HEK293 (cell line): ENCODE measurements around the gene BACH2.

Source experiments
- CTCF ChIA-PET: fragments of 350-600 bp; formaldehyde crosslinking; extraction: SDS; loops from one replicate; lab custom pipeline; 2021; ENCODE audit warnings: antibody characterized with exemption; lab: Yijun Ruan, JAX
- POLR2A ChIA-PET: fragments of 300-600 bp; formaldehyde crosslinking; extraction: SDS; loops from one replicate; lab custom pipeline; 2020; ENCODE audit warnings: antibody characterized with exemption, inconsistent platforms; lab: Yijun Ruan, JAX
- H3K27ac ChIP-seq: fragments of 200-500 bp; sonication (Bioruptor generic); 2 replicates; pipeline ENCODE4 v1.5.1; 2014; ENCODE audit warnings: low read depth, low read length, control low read depth, inconsistent platforms; ENCODE audit errors: extremely low read depth
- H3K36me3 ChIP-seq, 2 experiments: fragments of 200-500 bp in 1 of 2; sonication (Bioruptor generic) in 1 of 2; 1 replicate in 1 of 2; 2 replicates in 1 of 2; pipeline ENCODE4 v1.5.1; 2014 to 2017; ENCODE audit warnings: inconsistent platforms in 2 of 2, low read length in 2 of 2; ENCODE audit not compliant: control insufficient read depth in 2 of 2, insufficient read depth in 1 of 2
- H3K4me1 ChIP-seq: fragments of 200-500 bp; sonication (Bioruptor generic); 2 replicates; pipeline ENCODE4 v1.5.1; 2014; ENCODE audit warnings: mild to moderate bottlenecking, low read length, inconsistent platforms; ENCODE audit not compliant: control insufficient read depth, insufficient read depth
- H3K4me3 ChIP-seq: 2 replicates; pipeline ENCODE4 v1.5.1; 2011; ENCODE audit warnings: low read depth, mild to moderate bottlenecking, control low read depth, low read length, moderate library complexity
- H3K9me3 ChIP-seq: fragments of 200-500 bp; sonication (Bioruptor generic); 2 replicates; pipeline ENCODE4 v1.5.1; 2014; ENCODE audit warnings: low read depth, low read length, inconsistent platforms; ENCODE audit not compliant: control insufficient read depth, insufficient read depth
- KLF10 ChIP-seq: fragments of 450-650 bp; IDR thresholded peaks from 2 replicates; pipeline ENCODE4 v1.5.1; 2018; ENCODE audit warnings: missing biosample characterization, mild to moderate bottlenecking, missing genetic modification characterization
- SP3 ChIP-seq: fragments of 450-650 bp; formaldehyde crosslinking; IDR thresholded peaks from 2 replicates; pipeline ENCODE4 v1.5.1; 2016; ENCODE audit warnings: missing biosample characterization, missing genetic modification characterization
- ZBTB8A ChIP-seq: fragments of 450-650 bp; formaldehyde crosslinking; IDR thresholded peaks from 2 replicates; pipeline ENCODE4 v1.5.1; 2016; ENCODE audit warnings: missing biosample characterization, missing genetic modification characterization
- ZFP3 ChIP-seq: fragments of 450-650 bp; formaldehyde crosslinking; IDR thresholded peaks from 2 replicates; pipeline ENCODE4 v1.5.1; 2016; ENCODE audit warnings: low read depth, missing biosample characterization, missing genetic modification characterization
- ZFP41 ChIP-seq: fragments of 450-650 bp; formaldehyde crosslinking; IDR thresholded peaks from 2 replicates; pipeline ENCODE4 v1.5.1; 2016; ENCODE audit warnings: missing biosample characterization, missing genetic modification characterization, borderline replicate concordance
- ZNF132 ChIP-seq: fragments of 450-650 bp; formaldehyde crosslinking; IDR thresholded peaks from 2 replicates; pipeline ENCODE4 v1.5.1; 2017; ENCODE audit warnings: missing biosample characterization, missing genetic modification characterization, borderline replicate concordance
- ZNF174 ChIP-seq: fragments of 450-650 bp; formaldehyde crosslinking; IDR thresholded peaks from 2 replicates; pipeline ENCODE4 v1.5.0; 2017; ENCODE audit warnings: missing biosample characterization, mild to moderate bottlenecking, missing genetic modification characterization
- ZNF175 ChIP-seq: fragments of 450-650 bp; formaldehyde crosslinking; IDR thresholded peaks from 2 replicates; pipeline ENCODE4 v1.5.1; 2016; ENCODE audit warnings: missing biosample characterization, missing genetic modification characterization
- ZNF23 ChIP-seq: fragments of 450-650 bp; formaldehyde crosslinking; IDR thresholded peaks from 2 replicates; pipeline ENCODE4 v1.5.1; 2016; ENCODE audit warnings: missing biosample characterization, missing genetic modification characterization, borderline replicate concordance
- ZNF248 ChIP-seq: fragments of 450-650 bp; formaldehyde crosslinking; IDR thresholded peaks from 2 replicates; pipeline ENCODE4 v1.5.1; 2017; ENCODE audit warnings: missing biosample characterization, missing genetic modification characterization
- ZNF341 ChIP-seq: fragments of 450-650 bp; formaldehyde crosslinking; IDR thresholded peaks from 2 replicates; pipeline ENCODE4; 2016; ENCODE audit warnings: low read depth, missing biosample characterization, missing genetic modification characterization
- ZNF366 ChIP-seq: fragments of 450-650 bp; formaldehyde crosslinking; conservative IDR thresholded peaks from 2 replicates; pipeline ENCODE4 v1.5.1; 2016; ENCODE audit warnings: missing biosample characterization, missing genetic modification characterization
- ZNF555 ChIP-seq: fragments of 450-650 bp; formaldehyde crosslinking; conservative IDR thresholded peaks from 2 replicates; pipeline ENCODE4 v1.5.1; 2017; ENCODE audit warnings: missing biosample characterization, mild to moderate bottlenecking, missing genetic modification characterization, inconsistent platforms
- ZNF626 ChIP-seq: fragments of 450-650 bp; sonication (Bioruptor Pico); formaldehyde crosslinking; IDR thresholded peaks from 2 replicates; pipeline ENCODE4 v1.5.1; 2018; ENCODE audit warnings: missing biosample characterization, missing genetic modification characterization, inconsistent platforms
- ZNF660 ChIP-seq: fragments of 450-650 bp; IDR thresholded peaks from 2 replicates; pipeline ENCODE4 v1.5.1; 2018; ENCODE audit warnings: missing biosample characterization, mild to moderate bottlenecking, missing genetic modification characterization
- ZNF777 ChIP-seq: fragments of 450-650 bp; formaldehyde crosslinking; IDR thresholded peaks from 2 replicates; pipeline ENCODE4 v1.5.1; 2017; ENCODE audit warnings: missing biosample characterization, missing genetic modification characterization, borderline replicate concordance
- ZNF830 ChIP-seq: fragments of 450-650 bp; IDR thresholded peaks from 2 replicates; pipeline ENCODE4 v1.5.0; 2018; ENCODE audit warnings: missing biosample characterization, missing genetic modification characterization, low read depth, mild to moderate bottlenecking, moderate library complexity
- TF ChIP-seq, protein P1 (sequence below): fragments of 450-650 bp; formaldehyde crosslinking; IDR thresholded peaks from 2 replicates; pipeline ENCODE4 v1.5.1; 2016; ENCODE audit warnings: missing biosample characterization, missing genetic modification characterization
- TF ChIP-seq, protein P2 (sequence below): fragments of 450-650 bp; formaldehyde crosslinking; IDR thresholded peaks from 2 replicates; pipeline ENCODE4 v1.5.1; 2016; ENCODE audit warnings: missing biosample characterization, missing genetic modification characterization, borderline replicate concordance
- TF ChIP-seq, protein P3 (sequence below): fragments of 450-650 bp; formaldehyde crosslinking; IDR thresholded peaks from 2 replicates; pipeline ENCODE4 v1.5.1; 2016; ENCODE audit warnings: missing biosample characterization, missing genetic modification characterization, borderline replicate concordance
- TF ChIP-seq, protein P4 (sequence below): fragments of 450-650 bp; formaldehyde crosslinking; IDR thresholded peaks from 2 replicates; pipeline ENCODE4 v1.5.1; 2016; ENCODE audit warnings: missing biosample characterization, missing genetic modification characterization
- TF ChIP-seq, protein P5 (sequence below): fragments of 450-650 bp; IDR thresholded peaks from 2 replicates; pipeline ENCODE4 v1.5.1; 2018; ENCODE audit warnings: missing biosample characterization, mild to moderate bottlenecking, missing genetic modification characterization

BACH2 gene

DNA sequence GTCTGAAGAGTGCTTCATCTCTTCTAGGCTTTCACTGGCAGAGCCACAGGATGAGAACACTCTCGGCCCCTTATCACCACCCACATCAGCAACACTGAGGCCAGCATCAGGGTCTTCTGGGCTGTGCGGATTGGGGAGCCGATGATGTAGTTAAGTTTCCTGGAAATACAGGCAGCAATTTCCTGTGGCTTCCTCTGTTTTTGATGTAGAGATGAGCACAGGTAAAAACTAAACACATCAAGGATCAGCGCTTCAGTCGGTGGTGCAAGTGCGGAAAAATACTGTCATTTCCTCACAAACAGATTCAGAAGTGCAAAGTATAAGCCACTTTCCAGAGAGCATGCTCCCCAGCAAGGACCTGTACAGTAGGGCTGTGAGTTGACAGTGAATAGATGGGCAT is 62.6 kb downstream of the BACH2 start:
- Histone ChIP-seq H3K36me3 (no peaks in the 10 kb centered on the region), H3K4me3 (no peak overlapping the region)
- CTCF ChIA-PET: interaction anchor here (0.9 kb wide), 1 partner anchor 294 kb away, joined by 3 read pairs; no protein-coding TSS in a partner anchor
- TF ChIP-seq ZFP3 (tag by site-specific recombination): no peak
- no peak for TF ChIP-seq ZNF248 (tag by site-specific recombination)
- no peak for TF ChIP-seq KLF10 (tag by site-specific recombination)
- TF ChIP-seq, protein P1, sequence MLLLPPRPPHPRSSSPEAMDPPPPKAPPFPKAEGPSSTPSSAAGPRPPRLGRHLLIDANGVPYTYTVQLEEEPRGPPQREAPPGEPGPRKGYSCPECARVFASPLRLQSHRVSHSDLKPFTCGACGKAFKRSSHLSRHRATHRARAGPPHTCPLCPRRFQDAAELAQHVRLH (tag by site-specific recombination): no peak
- TF ChIP-seq ZNF175 (tag by site-specific recombination): no peak
- no peak for TF ChIP-seq ZNF626
- TF ChIP-seq SP3 (tag by site-specific recombination): no peak
- TF ChIP-seq ZNF23 (tag by site-specific recombination): no peak
- TF ChIP-seq ZFP41 (tag by site-specific recombination): no peak
- TF ChIP-seq ZNF555 (tag by site-specific recombination): no peak
- TF ChIP-seq, protein P2, sequence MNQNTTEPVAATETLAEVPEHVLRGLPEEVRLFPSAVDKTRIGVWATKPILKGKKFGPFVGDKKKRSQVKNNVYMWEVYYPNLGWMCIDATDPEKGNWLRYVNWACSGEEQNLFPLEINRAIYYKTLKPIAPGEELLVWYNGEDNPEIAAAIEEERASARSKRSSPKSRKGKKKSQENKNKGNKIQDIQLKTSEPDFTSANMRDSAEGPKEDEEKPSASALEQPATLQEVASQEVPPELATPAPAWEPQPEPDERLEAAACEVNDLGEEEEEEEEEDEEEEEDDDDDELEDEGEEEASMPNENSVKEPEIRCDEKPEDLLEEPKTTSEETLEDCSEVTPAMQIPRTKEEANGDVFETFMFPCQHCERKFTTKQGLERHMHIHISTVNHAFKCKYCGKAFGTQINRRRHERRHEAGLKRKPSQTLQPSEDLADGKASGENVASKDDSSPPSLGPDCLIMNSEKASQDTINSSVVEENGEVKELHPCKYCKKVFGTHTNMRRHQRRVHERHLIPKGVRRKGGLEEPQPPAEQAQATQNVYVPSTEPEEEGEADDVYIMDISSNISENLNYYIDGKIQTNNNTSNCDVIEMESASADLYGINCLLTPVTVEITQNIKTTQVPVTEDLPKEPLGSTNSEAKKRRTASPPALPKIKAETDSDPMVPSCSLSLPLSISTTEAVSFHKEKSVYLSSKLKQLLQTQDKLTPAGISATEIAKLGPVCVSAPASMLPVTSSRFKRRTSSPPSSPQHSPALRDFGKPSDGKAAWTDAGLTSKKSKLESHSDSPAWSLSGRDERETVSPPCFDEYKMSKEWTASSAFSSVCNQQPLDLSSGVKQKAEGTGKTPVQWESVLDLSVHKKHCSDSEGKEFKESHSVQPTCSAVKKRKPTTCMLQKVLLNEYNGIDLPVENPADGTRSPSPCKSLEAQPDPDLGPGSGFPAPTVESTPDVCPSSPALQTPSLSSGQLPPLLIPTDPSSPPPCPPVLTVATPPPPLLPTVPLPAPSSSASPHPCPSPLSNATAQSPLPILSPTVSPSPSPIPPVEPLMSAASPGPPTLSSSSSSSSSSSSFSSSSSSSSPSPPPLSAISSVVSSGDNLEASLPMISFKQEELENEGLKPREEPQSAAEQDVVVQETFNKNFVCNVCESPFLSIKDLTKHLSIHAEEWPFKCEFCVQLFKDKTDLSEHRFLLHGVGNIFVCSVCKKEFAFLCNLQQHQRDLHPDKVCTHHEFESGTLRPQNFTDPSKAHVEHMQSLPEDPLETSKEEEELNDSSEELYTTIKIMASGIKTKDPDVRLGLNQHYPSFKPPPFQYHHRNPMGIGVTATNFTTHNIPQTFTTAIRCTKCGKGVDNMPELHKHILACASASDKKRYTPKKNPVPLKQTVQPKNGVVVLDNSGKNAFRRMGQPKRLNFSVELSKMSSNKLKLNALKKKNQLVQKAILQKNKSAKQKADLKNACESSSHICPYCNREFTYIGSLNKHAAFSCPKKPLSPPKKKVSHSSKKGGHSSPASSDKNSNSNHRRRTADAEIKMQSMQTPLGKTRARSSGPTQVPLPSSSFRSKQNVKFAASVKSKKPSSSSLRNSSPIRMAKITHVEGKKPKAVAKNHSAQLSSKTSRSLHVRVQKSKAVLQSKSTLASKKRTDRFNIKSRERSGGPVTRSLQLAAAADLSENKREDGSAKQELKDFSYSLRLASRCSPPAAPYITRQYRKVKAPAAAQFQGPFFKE (tag by site-specific recombination): no peak
- TF ChIP-seq, protein P3, sequence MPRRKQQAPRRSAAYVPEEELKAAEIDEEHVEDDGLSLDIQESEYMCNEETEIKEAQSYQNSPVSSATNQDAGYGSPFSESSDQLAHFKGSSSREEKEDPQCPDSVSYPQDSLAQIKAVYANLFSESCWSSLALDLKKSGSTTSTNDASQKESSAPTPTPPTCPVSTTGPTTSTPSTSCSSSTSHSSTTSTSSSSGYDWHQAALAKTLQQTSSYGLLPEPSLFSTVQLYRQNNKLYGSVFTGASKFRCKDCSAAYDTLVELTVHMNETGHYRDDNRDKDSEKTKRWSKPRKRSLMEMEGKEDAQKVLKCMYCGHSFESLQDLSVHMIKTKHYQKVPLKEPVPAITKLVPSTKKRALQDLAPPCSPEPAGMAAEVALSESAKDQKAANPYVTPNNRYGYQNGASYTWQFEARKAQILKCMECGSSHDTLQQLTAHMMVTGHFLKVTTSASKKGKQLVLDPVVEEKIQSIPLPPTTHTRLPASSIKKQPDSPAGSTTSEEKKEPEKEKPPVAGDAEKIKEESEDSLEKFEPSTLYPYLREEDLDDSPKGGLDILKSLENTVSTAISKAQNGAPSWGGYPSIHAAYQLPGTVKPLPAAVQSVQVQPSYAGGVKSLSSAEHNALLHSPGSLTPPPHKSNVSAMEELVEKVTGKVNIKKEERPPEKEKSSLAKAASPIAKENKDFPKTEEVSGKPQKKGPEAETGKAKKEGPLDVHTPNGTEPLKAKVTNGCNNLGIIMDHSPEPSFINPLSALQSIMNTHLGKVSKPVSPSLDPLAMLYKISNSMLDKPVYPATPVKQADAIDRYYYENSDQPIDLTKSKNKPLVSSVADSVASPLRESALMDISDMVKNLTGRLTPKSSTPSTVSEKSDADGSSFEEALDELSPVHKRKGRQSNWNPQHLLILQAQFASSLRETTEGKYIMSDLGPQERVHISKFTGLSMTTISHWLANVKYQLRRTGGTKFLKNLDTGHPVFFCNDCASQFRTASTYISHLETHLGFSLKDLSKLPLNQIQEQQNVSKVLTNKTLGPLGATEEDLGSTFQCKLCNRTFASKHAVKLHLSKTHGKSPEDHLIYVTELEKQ (tag by site-specific recombination): no peak
- TF ChIP-seq ZNF777 (tag by site-specific recombination): no peak
- TF ChIP-seq, all 188 proteins: peak for 0
- Histone ChIP-seq H3K27ac (no peak overlapping the region), H3K9me3 (no peaks in the 10 kb centered on the region), H3K4me1 (peaks cover 20% of the 10 kb centered on the region)
- POLR2A ChIA-PET: no interaction called here

DNA sequence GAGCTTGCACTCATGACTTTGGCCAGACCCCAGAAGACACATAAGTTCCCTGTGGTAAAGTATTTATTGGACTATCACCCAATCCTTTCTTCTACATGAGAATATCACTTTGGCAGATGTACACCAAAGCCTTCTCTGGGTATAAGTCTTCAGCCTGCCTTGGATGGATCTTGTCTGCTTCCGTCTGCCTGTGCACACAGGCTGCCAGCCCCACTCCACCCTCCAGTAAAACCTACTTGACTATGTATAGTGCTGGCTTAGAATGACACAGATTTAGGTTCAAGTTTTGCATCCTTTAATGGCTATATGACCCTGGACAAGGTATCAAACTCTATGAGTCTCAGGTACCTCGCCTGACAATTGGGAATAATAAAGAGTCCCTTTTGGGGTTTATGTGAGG is 63.4 kb downstream of the BACH2 start:
- no peak overlapping the region for H3K4me3 ChIP-seq
- no peak overlapping the region for H3K27ac ChIP-seq
- CTCF ChIA-PET: interaction anchor here (1.3 kb wide), 1 partner anchor 11 kb away, joined by 3 read pairs; no protein-coding TSS in a partner anchor
- H3K9me3 ChIP-seq: no peaks in the 10 kb centered on the region
- POLR2A ChIA-PET: interaction anchor here (0.6 kb wide), 1 partner anchor 7 kb away, joined by 3 read pairs; no protein-coding TSS in a partner anchor
- H3K4me1 ChIP-seq: peaks cover 12% of the 10 kb centered on the region
- no peaks in the 10 kb centered on the region for H3K36me3 ChIP-seq
- TF ChIP-seq ZNF366: no peak
- TF ChIP-seq ZBTB8A (tag by site-specific recombination): no peak
- TF ChIP-seq ZNF830 (tag by site-specific recombination): no peak
- TF ChIP-seq ZNF341 (tag by site-specific recombination): no peak
- no peak for TF ChIP-seq ZNF132 (tag by site-specific recombination)
- TF ChIP-seq ZNF660: no peak
- no peak for TF ChIP-seq ZNF174 (tag by site-specific recombination)
- TF ChIP-seq, protein P4, sequence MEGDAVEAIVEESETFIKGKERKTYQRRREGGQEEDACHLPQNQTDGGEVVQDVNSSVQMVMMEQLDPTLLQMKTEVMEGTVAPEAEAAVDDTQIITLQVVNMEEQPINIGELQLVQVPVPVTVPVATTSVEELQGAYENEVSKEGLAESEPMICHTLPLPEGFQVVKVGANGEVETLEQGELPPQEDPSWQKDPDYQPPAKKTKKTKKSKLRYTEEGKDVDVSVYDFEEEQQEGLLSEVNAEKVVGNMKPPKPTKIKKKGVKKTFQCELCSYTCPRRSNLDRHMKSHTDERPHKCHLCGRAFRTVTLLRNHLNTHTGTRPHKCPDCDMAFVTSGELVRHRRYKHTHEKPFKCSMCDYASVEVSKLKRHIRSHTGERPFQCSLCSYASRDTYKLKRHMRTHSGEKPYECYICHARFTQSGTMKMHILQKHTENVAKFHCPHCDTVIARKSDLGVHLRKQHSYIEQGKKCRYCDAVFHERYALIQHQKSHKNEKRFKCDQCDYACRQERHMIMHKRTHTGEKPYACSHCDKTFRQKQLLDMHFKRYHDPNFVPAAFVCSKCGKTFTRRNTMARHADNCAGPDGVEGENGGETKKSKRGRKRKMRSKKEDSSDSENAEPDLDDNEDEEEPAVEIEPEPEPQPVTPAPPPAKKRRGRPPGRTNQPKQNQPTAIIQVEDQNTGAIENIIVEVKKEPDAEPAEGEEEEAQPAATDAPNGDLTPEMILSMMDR (tag by site-specific recombination): no peak
- TF ChIP-seq, protein P5, sequence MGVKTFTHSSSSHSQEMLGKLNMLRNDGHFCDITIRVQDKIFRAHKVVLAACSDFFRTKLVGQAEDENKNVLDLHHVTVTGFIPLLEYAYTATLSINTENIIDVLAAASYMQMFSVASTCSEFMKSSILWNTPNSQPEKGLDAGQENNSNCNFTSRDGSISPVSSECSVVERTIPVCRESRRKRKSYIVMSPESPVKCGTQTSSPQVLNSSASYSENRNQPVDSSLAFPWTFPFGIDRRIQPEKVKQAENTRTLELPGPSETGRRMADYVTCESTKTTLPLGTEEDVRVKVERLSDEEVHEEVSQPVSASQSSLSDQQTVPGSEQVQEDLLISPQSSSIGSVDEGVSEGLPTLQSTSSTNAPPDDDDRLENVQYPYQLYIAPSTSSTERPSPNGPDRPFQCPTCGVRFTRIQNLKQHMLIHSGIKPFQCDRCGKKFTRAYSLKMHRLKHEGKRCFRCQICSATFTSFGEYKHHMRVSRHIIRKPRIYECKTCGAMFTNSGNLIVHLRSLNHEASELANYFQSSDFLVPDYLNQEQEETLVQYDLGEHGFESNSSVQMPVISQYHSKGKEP (tag by site-specific recombination): no peak
